ENCODE data around the gene MANSC4.

MANSC4 gene

GRCh38 chr12:27779920-27780611 is at the start of gene MANSC4, which contains the start of gene KLHL42:
MANSC4 (minus strand) TSS chr12:27780236; CDS start chr12:27771276, 8,960 bp downstream.
KLHL42 (plus strand) TSS chr12:27780233; CDS start chr12:27780331, 98 bp downstream.
- no peak for TF ChIP-seq CTCF (IDR thresholded peaks at IDR 0.05)

GRCh38 chr12:27828196-27828595 is 48.2 kb upstream of the MANSC4 start:
- no peak for TF ChIP-seq CTCF (IDR thresholded peaks at IDR 0.05)

- no peak for TF ChIP-seq CTCF (IDR thresholded peaks at IDR 0.05)
These were observed 46.0 kb upstream of the MANSC4 start for GRCh38 chr12:27826076-27826475.

- no peak for TF ChIP-seq CTCF (IDR thresholded peaks at IDR 0.05)
These were observed 44.2 kb upstream of the MANSC4 start for GRCh38 chr12:27824126-27824842.

- TF ChIP-seq CTCF (IDR thresholded peaks at IDR 0.05), result no peak
These were observed 43.0 kb upstream of the MANSC4 start for GRCh38 chr12:27823038-27823437.

- no peak for TF ChIP-seq CTCF (IDR thresholded peaks at IDR 0.05)
These were observed 42.2 kb upstream of the MANSC4 start for GRCh38 chr12:27822076-27822712.

- peak; percentile 69 for TF ChIP-seq CTCF (IDR thresholded peaks at IDR 0.05)
These were observed 41.4 kb upstream of the MANSC4 start for GRCh38 chr12:27821259-27821973.

Measured in LNCAP (cell line).